GM18508 (cell line): ENCODE data around the gene CYB5R3.
"Not testable (repeated sequence)": the region's sequence is repeated elsewhere in the genome, so short reads cannot be mapped to it uniquely, and the experiment has no call there.

Source experiments
- ATAC-seq: cut with Tn5 transposase; IDR thresholded peaks from one replicate; pipeline ENCODE4 v1.9.1; 2021; ENCODE audit warnings: moderate number of reproducible peaks; ENCODE audit not compliant: insufficient read depth, unreplicated experiment

Gene CYB5R3

GRCh38 chr22:42608136-42608822 is 40.9 kb downstream of the CYB5R3 start:
- ATAC-seq: no peak

DNA sequence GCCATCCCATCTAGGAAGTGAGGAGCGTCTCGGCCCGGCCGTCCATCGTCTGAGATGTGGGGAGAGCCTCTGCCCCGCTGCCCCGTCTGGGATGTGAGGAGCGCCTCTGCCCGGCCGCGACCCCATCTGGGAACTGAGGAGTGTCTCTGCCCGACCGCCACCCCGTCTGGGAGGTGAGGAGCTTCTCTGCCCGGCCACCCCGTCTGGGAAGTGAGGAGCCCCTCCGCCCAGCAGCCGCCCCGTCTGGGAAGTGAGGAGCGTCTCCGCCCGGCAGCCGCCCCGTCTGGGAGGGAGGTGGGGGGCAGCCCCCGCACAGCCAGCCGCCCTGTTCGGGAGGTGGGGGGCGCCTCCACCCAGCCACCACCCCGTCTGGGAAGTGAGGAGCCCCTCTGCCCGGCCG is 41.6 kb downstream of the CYB5R3 start:
- not testable (repeated sequence) for ATAC-seq

- no peak for ATAC-seq
These were observed 44.8 kb downstream of the CYB5R3 start for GRCh38 chr22:42604403-42604802.

DNA sequence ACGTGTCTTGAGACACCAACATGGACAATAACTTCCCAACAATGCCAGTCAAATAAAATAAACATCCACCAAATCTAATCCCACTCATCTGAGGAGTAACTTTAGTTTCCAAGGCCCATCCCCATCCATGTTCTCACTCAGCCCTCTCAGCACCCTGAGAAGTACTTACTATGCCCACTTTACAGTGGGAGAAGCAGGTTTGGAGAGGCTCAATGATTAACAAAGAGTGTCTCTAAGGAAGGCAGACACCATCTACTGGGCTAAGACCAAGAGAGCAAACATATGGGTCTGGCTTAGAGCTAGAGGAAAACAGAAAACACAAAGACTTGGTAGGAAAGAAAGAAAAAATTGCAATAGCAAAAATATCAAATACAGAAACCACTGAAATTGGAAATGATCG is 45.8 kb downstream of the CYB5R3 start:
- ATAC-seq: no peak

- ATAC-seq: no peak
These were observed 46.7 kb downstream of the CYB5R3 start for GRCh38 chr22:42602470-42602869.

GRCh38 chr22:42601879-42602465 is 47.2 kb downstream of the CYB5R3 start:
- ATAC-seq: no peak

- ATAC-seq: no peak
These were observed 52.2 kb downstream of the CYB5R3 start for GRCh38 chr22:42596863-42597530.

GRCh38 chr22:42596336-42596735 is 52.9 kb downstream of the CYB5R3 start:
- ATAC-seq: no peak

DNA sequence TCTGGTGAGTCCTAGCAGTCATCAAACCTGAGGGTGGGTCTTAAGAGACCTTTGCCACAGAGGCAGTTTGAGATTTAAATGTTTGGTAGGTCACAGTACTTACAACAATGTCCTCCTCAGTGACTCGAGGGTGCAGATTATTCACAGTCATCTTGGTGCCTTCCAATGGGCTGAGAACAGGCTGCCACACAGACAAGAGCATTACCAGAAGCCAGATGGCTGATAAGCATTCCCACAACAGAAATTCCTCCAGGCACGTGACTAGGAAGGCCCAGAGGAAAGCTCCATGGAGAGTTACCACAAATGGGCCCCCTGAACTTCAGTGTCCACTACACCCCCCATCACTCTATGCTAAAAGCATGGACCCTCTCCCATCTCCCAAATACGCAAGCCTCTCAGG is 53.8 kb downstream of the CYB5R3 start:
- ATAC-seq: no peak

- ATAC-seq: no peak
These were observed 57.2 kb downstream of the CYB5R3 start for GRCh38 chr22:42591987-42592386.

DNA sequence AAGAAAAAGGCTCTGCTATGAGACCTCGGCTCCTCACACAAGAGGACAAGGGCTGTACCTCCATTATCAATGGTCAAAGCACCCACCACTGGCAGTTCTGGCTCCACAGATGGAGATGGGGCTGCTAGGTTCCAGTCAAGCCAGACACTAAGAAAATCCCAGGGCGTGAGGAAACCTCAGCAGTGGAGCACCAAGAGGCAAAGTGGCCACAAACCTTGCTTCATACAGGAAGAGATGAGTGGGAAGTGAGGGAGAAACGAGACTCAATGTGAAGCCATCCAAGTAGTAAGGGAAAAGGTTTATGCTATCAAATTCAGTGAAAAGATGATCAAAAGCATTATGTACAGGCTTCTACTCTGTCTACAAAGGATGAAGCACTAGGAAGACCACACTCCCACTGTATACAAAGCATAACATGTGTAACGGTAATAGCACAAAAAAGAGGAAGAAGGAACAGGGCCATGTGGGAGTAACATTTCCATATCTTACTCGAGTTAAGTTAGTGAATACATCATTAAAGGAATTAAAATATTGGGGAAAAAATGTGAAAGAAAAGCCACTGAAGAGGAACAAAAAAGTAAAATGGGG is 61.5 kb downstream of the CYB5R3 start:
- no peak for ATAC-seq

DNA sequence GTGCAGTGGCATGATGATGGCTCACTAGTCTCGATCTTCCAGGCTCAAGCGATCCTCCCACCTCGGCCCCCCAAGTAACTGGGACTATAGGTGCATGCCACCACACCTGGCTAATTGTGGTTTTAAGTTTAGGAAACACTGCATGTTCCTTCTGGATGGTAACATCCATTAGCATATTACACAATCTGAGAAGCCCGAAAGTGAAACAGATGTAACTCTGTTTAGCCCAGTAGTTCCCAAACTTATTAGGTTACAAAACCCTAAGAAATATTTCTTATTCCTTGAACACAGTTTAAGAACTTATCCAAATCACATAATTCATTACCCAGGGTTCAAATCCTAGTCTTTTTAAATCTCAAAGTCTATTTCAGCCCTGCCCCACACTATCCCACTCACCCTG is 62.8 kb downstream of the CYB5R3 start:
- no peak for ATAC-seq

DNA sequence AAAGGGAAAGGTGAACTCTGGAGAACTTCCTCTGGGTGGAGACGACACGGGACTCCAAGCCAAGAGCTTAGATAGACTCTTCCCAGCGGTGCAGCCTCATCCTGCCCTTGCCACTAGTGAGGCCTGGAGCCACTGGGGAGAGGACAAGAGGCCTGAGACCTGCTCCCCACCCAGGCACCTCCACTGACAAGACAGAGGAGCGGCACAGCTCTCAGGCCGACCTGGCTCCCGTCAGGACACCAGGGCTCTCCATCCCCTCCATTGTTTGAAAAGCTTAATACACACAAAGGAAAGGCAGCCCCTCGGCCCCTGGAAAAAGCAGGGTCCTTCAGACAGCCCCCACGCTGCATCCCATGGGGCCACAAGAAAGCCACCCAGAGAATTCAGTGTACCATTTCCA is 64.1 kb downstream of the CYB5R3 start:
- no peak for ATAC-seq

GRCh38 chr22:42584364-42584940 is 64.7 kb downstream of the CYB5R3 start:
- no peak for ATAC-seq

DNA sequence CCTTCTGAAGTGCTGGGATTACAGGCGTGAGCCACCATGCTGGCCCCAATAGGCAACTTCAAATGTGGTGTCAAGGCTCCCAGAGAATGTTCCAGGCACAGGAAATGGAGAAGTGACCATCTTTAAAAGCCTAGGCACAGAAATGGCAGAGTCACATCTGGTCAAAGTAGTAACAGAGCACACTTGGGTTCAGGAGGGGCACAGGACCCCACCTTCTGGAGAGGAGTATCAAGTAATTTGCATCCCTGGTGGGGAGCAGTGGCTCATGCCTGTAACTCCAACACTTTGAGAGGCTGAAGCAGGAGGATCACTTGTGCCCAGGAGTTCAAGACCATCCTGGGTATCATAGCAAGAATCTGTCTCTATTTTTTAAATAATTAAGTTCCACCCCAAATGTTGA is 66.2 kb downstream of the CYB5R3 start:
- no peak for ATAC-seq

- no peak for ATAC-seq
These were observed 67.2 kb downstream of the CYB5R3 start for GRCh38 chr22:42581762-42582716.

DNA sequence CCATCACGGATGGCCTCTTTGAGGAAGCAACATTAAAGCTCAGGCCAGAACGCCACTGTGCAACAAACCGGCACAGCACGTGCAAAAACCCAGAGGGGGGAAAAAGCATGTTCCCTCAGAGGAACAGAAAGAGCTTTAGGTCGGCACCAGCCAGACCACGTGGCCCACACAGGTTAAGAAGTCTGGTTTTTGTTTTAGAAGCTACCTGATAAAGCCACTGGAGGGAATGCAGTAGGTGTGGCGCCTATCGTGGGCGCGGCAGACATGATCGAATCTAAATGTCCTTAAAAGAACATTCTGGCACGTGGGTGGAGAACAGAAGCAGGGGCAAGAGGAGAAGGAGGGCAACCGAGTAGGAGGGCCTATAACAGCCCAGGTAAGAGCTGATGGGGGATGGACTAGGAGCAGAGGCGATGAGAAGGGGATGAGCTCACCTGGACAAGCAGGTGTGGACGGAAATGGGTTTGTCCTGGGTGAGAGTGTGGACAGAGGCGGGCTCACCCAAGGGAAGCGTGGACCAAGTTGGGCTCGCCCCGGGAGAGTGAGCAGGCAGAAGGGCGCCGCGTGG is 67.9 kb downstream of the CYB5R3 start:
- not testable (repeated sequence) for ATAC-seq

DNA sequence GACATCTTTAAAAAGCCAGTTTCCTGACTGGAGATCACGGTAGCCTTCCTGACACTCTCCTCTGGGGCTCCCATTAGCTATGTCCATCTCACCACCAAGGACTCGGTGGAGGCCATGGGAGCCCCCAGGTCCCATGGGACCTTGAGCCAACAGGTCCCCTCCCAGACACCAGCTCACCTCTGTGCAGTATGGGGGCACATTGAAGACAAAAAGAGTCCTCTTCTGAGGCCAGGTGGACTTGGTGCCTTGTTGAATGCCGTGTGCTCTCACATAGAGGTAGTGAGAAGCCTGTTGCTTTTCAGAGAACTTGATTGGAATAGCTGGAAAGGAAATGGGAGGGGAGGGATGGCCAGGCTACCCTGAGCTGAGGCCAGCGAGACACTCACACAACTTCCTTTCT is 69.2 kb downstream of the CYB5R3 start:
- ATAC-seq: not testable (repeated sequence)

GRCh38 chr22:42577623-42578240 is 71.5 kb downstream of the CYB5R3 start:
- no peak for ATAC-seq
